HG03066 (cell line): ENCODE results near the gene EPHB3.
"Not testable (repeated sequence)": the region's sequence is repeated elsewhere in the genome, so short reads cannot be mapped to it uniquely, and the experiment has no call there.

Source experiments
- ATAC-seq: cut with Tn5 transposase; IDR thresholded peaks from one replicate; pipeline ENCODE4 v1.9.1; 2021; ENCODE audit warnings: low read depth; ENCODE audit not compliant: unreplicated experiment

EPHB3 gene

DNA sequence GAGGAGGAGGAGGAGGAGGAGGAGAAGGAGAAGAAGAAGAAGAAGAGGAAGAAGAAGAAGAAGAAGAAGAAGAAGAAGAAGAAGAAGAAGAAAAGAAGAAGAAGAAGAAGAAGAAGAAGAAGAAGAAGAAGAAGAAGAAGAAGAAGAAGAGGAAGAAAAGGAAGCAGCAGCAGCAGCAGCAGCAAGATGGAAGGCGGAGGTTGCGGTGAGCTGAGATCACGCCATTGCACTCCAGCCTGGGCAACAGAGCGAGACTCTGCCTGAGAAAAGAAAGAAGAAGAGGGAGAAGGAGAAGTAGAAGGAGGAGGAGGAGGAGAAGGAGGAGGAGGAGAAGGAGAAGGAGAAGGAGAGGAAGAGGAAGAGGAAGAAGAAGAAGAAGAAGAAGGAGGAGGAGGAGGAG is 55.7 kb downstream of the EPHB3 start:
- not testable (repeated sequence) for ATAC-seq

DNA sequence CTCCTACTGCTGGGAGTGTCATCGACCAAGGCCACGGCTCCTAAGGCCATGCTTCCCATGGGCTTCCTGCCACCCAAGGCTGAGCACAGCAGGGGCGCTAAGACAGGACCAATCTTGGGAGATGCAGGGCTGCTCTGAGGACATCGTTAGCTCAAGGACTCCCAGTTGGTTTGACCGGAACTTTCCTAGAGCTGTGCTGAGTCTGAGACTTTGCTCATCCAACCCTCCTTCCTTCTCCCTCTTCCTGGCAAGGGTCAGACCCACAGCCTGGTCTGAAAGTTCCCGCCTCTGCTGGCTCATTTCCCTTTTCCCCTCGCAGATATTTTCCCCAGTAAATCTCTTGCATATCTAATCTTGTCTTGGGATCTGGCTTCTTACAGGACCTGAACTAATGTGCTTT is 57.2 kb downstream of the EPHB3 start:
- no peak for ATAC-seq

DNA sequence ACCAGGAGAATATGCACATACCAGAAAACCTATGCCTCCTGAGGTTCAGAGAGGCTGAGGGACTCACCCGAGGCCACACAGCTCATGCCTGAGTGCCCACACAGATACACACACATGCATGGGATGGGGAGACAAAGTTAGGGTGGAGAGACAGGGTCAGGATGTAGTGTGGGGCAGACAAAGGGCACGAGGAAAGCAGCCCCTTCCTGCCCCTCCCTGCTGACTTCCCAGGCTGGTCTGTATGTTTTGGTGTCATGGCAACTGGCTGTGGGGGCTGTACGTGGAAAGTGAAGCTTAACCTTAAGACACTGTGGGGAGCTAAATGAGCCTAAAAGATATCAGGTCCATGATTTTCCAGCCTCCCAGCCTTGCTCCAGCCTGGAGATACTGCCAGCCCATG is 57.8 kb downstream of the EPHB3 start:
- ATAC-seq: no peak

DNA sequence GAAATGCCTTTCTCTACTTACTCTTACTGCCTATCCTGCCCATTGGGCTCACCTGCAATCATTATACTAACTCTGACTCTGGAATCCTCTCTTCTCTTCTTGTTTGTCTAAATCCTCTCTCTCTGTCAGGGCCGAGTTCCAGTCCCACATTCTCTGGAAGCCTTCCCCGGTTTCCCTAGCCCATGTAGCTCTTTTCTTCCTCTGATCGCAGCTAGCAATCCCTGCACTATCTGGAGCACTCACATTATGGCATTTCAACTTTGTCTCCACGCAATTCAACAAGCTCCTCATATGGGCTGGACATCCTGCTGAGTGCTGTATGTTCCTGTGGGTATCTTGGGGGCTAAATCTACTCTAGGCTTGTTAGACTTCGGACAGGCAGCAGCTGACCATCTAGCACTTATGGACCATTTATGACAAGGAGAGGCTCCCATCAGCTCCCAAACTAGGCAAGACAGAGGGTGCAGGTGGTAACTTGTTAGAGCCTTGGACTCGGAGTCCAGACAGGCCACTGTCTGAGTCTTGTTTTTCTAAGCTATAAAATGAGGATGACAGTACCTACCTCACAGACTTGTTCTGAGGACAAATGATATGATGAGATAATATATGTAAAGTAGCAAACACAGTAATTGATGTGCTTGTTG is 58.3 kb downstream of the EPHB3 start:
- ATAC-seq: no peak

DNA sequence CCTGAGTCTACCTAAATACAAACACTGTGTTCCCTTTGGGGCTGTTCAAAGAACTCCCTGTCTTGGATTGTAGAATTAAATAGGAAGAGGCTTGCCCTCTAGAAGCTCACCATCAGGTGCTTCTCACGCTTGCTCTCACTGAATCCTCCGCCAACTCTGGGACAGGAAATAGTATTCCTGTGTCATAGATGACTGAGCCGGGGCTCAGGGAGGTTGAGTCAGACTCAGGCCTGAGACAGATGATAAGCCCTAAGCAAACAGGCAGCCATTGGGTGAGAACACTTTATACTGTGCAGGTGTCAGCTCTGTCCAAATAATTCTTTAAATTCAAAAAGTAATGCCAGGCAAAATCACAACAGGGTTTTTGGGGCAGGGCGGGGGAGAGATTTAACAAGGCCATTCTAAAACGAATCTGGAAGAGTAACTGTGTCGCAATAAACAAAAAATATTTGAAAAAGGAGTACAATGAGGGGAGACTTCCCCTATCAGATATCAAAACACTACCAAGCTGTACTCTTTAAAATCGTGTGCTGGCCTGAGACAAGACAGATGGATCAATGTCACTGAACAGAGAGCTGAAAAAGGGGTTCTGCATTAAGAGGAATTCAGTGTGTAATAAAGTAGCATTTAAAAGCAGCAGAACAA is 59.0 kb downstream of the EPHB3 start:
- ATAC-seq: no peak

DNA sequence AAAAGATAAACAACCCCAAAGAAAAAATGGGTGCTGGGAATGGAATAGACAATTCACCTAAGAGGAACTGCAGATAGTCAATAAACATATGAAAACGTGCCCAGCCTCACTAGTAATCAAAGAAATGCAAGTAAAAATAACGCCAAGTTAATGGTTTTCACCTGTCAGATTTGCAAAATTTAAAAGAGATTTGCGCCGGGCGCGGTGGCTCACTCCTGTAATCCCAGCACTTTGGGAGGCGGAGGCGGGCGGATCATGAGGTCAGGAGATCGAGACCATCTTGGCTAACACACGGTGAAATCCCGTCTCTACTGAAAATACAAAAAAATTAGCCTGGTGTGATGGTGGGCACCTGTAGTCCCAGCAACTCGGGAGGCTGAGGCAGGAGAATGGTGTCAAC is 60.6 kb downstream of the EPHB3 start:
- not testable (repeated sequence) for ATAC-seq

DNA sequence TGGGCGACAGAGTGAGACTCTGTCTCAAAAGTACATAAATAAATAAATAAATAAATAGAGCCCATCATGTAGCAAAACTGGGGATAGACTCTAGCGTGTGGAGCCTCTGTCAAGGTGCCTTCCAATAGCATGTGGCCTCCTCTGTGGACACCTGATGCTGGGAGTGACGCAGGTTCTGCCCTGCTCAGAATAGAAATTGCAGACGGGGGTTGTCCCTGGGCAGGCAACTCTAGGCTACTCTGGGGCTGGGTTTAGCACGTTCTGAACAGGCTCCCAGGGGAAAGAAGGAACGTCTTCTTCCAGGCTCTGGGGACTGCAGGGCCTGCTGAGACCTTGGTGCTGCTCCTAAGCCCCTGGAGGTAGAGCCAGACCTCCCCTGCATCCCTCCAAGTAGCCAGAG is 65.3 kb downstream of the EPHB3 start:
- no peak for ATAC-seq

DNA sequence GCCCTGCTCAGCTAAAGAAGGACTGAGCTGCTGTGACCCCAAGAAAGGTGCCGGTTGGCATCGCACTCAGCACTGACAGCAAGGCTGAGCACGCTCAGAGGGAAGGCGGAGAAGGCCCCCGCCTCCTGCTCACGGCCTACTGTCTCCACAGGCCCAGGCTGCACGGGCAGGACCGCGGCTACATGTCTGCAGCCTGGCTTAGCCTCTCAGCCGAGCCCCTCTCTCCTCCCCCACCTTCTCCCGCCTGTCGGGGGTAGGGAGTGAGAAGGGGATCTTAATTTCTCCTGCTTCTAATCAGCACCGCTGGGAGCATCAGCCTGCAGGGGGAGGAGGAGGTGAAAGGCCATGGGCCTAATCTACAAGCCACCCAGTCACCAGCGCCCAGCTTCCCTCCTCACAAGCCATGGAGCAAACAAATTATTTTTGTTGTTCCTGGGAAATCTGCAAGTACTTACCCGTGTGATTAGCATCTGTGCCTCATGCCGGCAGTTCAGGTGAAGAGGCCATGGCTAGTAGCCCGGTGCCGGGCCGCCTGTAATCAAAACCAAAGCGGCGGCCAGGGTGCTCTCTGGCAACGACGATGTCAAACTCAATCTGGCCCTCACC is 68.1 kb downstream of the EPHB3 start:
- ATAC-seq: no peak

DNA sequence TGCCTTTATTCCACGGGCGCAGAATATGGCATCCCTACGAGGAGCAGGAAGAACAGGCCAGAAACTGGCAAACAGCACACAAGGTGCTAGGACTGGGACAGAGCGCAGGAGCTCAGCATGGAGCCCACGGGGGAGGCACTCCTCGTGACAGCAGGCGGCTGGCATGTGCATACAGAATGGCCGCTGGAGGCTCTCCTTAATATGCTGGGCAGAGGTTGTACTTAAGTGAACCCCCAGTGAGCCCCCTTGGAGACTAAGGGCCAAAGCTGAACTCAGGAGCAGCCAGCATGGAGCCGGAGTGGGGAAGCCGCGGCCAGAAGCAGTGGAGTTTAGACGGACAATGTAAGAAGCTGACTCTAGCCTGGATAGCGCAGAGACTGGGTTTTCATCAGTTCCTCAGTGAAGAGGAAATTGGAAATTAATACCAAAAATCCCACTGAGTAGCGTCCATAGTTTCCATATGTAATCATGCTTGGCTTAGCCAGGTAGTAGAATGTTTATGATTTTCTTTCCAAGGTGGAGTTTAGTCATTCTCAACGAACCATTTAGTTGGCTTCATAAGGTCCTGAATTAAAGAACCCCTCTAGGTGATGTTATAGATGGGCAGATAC is 69.4 kb downstream of the EPHB3 start:
- no peak for ATAC-seq

DNA sequence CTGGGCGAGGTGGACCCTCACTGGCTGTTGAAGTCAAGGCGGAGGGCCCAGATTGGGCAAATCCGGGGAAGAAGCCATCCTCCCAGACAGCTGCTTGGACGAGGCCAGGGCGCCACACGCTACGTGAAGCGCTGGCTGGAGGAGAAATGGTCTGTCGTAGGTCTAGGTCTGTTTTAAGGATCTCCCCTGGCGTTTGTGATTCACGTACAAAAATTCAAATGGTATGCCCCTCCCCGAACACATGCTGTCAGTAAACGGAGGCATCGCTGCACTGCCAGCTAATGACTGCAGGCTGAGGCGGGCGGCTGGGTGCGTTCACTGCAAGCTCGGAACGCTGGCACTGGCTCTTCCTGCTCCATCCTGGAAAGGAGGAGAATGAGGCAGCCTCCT is 69.9 kb downstream of the EPHB3 start:
- no peak for ATAC-seq
